GM12892 (cell line): ENCODE data around the gene YAE1.

ENCODE experiments used
- DNase-seq: peaks from one replicate; pipeline ENCODE4 v3.0.0; 2011; ENCODE audit not compliant: insufficient read length
- FAIRE-seq: peaks from 2 replicates; lab custom pipeline; 2011; peaks lifted over from hg19 to GRCh38; lab: Jason Lieb, UNC
- POLR2A ChIP-seq: IDR thresholded peaks from 2 replicates; pipeline ENCODE4 v1.6.1; 2011; ENCODE audit warnings: low read depth, low read length, control low read depth
- POLR2AphosphoS5 ChIP-seq: IDR thresholded peaks from 2 replicates; pipeline ENCODE4 v1.6.1; 2011; ENCODE audit warnings: low read depth, low read length, control low read depth
- TAF1 ChIP-seq: IDR thresholded peaks from 2 replicates; pipeline ENCODE4 v1.6.1; 2011; ENCODE audit warnings: low read depth, mild to moderate bottlenecking, control low read depth, low read length, borderline replicate concordance

The YAE1 gene

DNA sequence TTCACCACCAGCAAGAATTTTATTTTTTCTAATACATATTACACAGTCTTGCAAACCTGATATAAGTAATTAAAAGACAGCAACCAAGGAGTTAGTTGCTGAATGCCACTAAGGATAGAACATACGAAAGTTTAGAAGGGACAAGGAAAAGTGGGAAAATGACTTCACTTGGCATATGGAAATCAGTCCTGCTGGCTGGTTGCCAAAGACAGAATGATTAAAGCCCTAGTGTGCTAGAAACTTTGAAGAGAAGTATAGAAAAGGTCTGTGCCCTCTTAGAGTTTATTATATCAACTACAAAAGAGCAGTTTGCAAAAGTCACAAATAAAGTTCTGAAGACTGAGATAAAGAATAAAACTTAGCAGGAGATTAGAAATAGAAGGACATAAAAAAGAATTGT is 5.8 kb upstream of the YAE1 start:
- no peak for TF ChIP-seq POLR2A
- no peak for TF ChIP-seq POLR2AphosphoS5
- no peak for TF ChIP-seq TAF1
- no peak for FAIRE-seq
- DNase-seq, result no peak

DNA sequence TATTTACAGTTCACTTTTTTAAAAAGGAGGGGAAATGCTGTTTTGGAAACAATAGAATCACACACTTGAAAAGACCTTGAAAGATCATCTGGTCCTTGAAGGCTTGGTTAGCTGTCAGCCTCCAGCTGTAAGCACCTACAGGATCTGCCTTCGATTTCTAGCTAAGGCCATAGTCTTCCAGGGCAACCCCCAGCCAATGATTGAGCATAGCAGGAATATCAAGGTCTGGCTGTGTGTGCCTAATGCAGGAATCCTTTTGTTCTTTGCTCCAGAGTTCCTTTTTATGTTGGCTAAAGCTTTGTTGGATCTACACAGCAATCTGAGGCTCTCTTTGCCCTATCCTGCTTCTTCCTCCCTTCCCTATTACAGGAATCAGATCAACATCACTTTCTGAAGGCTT is 5.2 kb upstream of the YAE1 start:
- DNase-seq (no peak), FAIRE-seq (no peak)
- TF ChIP-seq TAF1 (no peak), POLR2AphosphoS5 (no peak), POLR2A (no peak)

DNA sequence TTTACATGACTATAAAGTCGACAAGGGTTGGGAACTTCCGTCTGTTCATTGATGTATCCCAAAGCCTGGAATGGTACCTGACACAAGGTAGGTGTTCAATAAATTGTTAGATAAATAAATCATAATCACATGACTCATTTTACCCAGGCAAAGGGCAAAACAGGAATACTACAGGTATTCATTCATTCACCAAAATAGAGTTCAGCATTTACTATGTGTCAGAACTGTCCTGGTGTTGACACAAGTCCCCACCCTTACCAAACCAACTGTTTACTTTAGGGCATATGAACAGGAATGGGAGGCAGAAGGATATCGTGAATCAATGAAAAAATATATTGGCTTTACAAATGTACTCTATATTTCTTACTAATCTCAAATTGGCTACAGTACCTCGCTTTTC is 666 bp upstream of the YAE1 start:
- TF ChIP-seq POLR2A (no peak), POLR2AphosphoS5 (no peak), TAF1 (no peak)
- FAIRE-seq (no peak), DNase-seq (no peak)

DNA sequence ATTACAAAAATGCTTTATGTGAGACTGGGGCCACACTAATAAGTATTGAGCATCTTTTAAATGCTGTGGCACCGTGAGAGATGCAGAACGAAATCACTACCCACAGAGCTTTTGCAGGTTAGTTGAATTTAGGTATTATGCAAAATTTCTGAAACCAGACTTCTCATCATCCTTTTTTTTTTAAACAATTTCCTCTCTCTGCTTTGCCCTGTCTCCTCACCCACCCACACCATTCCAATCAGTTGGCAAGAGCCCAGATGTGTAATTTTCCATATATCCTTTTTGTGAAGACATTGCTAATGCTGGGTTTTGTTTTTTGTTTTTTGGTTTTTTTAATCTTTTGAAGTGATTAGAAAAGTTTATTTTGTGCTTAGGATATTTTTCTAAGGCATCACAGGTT is 1.1 kb downstream of the YAE1 start:
- TF ChIP-seq POLR2A (no peak), TAF1 (no peak), POLR2AphosphoS5 (no peak)
- FAIRE-seq, result no peak
- no peak for DNase-seq

DNA sequence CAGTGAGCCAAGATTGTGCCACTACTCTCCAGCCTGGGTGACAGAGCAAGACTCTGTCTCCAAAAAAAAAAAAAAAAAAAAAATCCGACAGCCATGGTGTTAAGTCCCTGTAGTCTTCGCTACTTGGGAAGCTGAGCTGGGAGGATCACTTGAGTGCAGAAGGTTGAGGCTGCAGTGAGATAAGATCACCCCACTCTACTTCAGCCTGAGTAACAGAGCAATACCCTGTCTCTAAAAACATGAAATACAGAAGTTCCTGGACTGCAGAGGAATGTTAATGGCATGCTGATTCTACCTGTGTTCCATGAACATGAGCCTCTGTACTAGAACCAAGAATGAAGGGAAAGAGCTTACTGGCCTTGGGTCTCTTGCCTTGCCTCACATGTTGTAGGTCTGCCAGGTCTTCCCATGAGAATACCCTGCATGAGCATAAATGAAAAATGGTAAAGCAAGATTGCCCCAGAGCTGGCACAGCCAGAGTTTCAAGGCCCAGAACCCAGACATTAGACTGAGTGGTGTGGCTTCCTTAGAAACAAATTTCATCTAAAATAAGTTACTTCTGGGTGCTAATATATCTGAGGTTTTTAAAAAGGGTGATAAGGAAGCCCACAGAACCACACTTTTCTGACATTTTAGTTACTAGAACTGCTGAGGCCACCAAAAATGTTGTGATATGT is 8.6 kb downstream of the YAE1 start:
- DNase-seq (no peak), FAIRE-seq (no peak)
- no peak for TF ChIP-seq POLR2AphosphoS5
- no peak for TF ChIP-seq TAF1
- no peak for TF ChIP-seq POLR2A

DNA sequence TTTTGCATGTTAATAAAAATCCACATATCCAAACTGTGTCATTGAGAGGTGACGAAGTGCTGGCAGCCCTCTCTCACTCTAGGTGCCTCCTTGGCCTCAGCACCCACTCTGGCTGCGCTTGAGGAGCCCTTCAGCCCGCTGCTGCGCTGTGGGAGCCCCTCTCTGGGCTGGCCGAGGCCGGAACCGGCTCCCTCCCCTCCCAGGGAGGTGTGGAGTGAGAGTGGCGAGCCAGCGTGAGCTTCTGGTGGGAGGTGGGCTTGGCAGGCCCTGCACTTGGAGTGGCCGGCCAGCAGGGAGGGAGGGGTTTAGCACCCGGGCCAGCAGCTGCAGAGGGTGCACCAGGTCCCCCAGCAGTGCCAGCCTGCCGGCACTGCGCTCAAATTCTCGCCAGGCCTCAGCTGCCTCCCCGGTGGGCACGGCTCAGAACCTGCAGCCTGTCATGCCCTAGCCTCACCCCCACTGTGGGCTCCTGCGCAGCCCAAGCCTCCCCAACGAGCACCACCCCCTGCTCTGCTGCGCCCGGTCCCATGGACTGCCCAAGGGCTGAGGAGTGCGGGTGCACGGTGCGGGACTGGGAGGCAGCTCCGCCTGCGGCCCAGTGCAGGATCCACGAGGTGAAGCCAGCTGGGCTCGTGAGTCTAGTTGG is 11.1 kb downstream of the YAE1 start:
- TF ChIP-seq TAF1, result no peak
- no peak for TF ChIP-seq POLR2AphosphoS5
- no peak for TF ChIP-seq POLR2A
- FAIRE-seq (no peak), DNase-seq (no peak)

DNA sequence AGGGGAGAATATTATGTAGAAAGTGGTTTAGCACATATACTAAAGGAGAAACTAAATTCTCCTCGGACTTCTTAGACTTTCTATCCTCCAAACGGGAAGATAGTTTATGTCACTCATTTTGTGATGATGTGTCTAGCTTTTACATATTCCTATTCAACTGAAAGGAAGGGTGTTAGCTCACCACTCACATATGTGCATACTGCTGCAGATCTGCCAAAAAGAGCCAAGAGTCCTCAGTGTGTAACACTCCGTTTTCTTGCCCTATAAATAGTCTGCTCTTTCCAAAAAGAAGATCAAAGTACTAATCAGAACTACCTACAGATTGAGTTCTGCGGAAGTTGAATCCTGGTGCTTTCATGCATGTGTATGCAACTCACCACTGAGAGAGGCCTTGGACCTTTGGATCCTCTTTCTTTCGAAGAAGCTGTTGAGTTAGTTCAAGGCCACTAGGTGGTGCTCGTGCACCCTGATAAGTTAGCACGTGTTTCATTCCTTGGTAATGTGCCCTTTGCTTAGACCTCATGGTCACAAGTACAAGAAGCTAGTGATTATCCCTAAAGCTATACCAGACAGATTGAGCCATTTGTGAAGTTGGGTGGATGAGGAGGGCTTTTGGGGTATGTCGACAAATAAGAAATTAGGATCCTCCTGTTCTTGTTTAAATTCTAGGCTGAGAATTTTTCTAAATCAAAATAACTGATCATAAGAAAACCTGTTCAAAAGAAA is 14.1 kb downstream of the YAE1 start:
- TF ChIP-seq TAF1 (no peak), POLR2A (no peak), POLR2AphosphoS5 (no peak)
- DNase-seq, result peak; percentile 48
- peak; percentile 95 for FAIRE-seq

DNA sequence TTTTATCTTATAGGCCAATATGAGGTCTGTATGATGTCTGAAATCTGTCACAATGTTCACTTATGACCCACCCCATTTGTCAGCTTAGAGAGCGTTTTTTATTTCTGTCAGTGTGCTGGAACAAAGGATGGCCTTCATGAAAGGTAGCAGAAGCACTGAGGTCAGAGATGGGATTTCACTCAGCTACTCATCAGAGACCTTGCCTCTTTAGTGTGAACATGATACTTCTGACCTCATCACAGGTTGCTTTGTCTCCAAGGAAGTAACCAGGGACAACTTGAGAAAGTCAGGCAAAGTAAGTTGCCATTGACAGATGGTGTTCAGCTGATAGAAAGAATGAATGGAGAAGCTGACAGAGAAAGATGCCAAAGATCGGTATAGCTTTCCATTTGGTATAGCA is 16.3 kb downstream of the YAE1 start:
- FAIRE-seq, result no peak
- no peak for DNase-seq
- TF ChIP-seq TAF1, result no peak
- TF ChIP-seq POLR2A, result no peak
- TF ChIP-seq POLR2AphosphoS5, result no peak

DNA sequence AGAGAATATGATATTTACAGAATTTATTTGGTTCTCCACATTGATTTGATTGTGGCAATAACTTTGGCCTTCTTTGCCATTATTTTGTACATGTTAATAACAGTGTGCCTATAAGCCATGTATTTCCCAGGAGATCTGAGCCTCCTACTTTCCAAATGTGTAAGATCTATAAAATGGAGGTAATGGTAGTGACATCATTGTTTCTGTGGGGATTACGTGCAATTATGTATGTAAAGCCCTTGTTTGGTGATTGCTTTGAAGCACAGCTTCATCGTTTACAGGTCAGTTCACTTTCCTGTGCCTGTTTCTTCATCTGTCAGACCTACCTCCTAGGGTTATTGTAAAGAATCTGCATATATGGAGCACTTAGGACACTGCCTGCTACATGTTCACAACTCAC is 17.3 kb downstream of the YAE1 start:
- no peak for FAIRE-seq

DNA sequence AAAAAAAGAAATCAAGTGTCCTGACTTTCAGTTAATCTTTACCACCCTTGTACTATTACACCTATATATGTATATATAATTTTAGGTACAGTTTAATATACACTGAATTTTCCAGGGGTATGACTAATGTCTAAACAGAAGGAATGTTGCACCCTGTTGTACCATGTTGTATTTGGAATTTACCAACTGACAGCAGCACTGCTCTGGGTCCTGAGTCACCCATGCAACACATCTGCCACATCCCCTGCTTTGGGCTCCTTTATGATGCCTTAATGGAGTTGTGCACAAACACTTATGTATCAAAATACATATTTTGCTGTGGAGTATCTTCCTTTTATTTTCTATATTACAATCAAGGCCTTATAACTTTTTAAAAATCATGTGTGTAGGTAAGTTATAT is 21.2 kb downstream of the YAE1 start:
- DNase-seq (no peak), FAIRE-seq (no peak)
- no peak for TF ChIP-seq POLR2A
- no peak for TF ChIP-seq POLR2AphosphoS5
- TF ChIP-seq TAF1, result no peak

More for the DNA sequence above, 17.3 kb downstream of the YAE1 start:
- TF ChIP-seq TAF1, result no peak
- no peak for TF ChIP-seq POLR2AphosphoS5
- no peak for TF ChIP-seq POLR2A
- no peak for DNase-seq

DNA sequence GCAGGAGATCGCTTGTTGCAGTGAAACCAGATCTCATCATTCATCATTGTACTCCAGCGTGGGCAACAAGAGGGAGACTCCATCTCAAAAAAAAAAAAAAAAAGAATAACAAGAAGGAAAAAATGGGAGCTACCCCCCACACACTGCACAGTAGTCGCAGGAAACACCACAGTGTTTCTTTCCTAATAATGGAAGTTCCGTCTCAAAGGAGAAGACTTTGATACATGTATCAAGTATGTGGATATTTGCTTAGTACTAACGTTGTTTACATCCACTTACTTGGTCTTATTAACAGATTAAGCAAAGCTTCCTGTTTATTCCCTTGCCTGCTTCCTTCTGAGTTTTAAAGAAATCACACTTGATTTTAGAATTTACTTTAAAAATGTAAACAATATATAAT is 22.2 kb downstream of the YAE1 start:
- DNase-seq (no peak), FAIRE-seq (no peak)
- no peak for TF ChIP-seq POLR2AphosphoS5
